Ovary (tissue), 3 donors: Measurements from ENCODE around the gene FNDC10.

ENCODE experiments used
- EP300 ChIP-seq: sonication (generic); formaldehyde crosslinking; IDR thresholded peaks from one replicate; pipeline ENCODE4 v1.6.1; 2017; ENCODE audit warnings: antibody characterized with exemption
- POLR2A ChIP-seq: fragments of 450-650 bp; IDR thresholded peaks from one replicate; pipeline ENCODE4 v1.6.1; 2017; ENCODE audit warnings: antibody characterized with exemption, mild to moderate bottlenecking, moderate library complexity
- TF ChIP-seq, protein P1 (sequence below), 3 donors: fragments of 450-650 bp in 2 of 3; fragments of 200-600 bp in 1 of 3; IDR thresholded peaks; one replicate each; pipeline versions ENCODE4 v1.5.1 to v1.8.0; 2016 to 2022; ENCODE audit warnings: antibody characterized with exemption in 3 of 3, mild to moderate bottlenecking in 1 of 3
- donor health status: DM: no; HTN: no; CAD: no.

DNA sequence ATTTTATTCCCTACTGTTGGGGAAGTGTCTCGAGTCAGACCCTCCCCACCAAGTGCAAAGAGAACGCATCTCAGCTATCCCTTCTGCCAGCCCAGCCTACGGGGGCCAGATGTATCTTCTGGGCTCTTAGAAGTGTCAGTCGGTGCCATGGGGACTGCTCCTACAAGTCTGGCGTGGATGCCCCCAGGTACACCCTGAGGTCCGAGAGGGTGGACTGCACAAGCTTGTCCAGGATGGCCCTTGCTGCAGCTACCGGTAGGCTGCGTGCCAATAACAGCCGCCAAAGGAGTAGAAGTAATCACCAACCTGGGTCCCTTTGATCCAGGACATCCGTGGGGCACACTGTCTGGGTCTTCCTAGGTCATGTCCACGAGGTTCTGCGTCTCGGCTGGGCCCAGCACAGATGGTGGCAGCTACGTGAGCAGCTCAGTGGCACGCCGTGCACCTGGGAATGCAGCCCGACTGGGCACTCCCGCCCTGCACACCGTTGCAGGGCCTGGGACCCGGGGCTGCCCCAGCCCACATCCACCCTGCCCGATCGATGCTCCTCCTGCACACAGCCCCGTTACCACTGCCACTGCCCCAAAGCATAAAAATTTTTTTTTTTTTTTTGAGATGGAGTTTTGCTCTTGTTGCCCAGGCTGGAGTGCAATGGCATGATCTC is 16.5 kb downstream of the FNDC10 start:
- TF ChIP-seq, protein P1, sequence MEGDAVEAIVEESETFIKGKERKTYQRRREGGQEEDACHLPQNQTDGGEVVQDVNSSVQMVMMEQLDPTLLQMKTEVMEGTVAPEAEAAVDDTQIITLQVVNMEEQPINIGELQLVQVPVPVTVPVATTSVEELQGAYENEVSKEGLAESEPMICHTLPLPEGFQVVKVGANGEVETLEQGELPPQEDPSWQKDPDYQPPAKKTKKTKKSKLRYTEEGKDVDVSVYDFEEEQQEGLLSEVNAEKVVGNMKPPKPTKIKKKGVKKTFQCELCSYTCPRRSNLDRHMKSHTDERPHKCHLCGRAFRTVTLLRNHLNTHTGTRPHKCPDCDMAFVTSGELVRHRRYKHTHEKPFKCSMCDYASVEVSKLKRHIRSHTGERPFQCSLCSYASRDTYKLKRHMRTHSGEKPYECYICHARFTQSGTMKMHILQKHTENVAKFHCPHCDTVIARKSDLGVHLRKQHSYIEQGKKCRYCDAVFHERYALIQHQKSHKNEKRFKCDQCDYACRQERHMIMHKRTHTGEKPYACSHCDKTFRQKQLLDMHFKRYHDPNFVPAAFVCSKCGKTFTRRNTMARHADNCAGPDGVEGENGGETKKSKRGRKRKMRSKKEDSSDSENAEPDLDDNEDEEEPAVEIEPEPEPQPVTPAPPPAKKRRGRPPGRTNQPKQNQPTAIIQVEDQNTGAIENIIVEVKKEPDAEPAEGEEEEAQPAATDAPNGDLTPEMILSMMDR (IDR thresholded peaks at IDR 0.05): no peak
- TF ChIP-seq POLR2A: no peak
- no peak for TF ChIP-seq EP300
